ENCODE results near the gene ZNF223.
A peak's percentile ranks its signal among the peaks of the same experiment; 100 is the strongest.

The ZNF223 gene

DNA sequence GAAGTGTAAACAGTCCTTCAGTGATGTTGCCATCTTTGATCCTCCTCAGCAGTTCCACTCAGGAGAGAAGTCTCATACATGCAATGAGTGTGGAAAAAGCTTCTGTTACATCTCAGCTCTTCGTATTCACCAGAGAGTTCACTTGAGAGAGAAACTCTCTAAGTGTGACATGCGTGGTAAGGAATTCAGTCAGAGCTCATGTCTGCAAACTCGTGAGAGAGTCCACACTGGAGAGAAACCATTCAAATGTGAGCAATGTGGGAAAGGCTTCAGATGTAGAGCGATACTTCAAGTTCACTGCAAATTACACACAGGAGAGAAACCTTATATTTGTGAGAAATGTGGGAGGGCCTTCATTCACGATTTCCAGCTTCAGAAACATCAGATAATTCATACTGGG, 41.4 kb upstream of the ZNF223 start:
- TF ChIP-seq, protein P1, sequence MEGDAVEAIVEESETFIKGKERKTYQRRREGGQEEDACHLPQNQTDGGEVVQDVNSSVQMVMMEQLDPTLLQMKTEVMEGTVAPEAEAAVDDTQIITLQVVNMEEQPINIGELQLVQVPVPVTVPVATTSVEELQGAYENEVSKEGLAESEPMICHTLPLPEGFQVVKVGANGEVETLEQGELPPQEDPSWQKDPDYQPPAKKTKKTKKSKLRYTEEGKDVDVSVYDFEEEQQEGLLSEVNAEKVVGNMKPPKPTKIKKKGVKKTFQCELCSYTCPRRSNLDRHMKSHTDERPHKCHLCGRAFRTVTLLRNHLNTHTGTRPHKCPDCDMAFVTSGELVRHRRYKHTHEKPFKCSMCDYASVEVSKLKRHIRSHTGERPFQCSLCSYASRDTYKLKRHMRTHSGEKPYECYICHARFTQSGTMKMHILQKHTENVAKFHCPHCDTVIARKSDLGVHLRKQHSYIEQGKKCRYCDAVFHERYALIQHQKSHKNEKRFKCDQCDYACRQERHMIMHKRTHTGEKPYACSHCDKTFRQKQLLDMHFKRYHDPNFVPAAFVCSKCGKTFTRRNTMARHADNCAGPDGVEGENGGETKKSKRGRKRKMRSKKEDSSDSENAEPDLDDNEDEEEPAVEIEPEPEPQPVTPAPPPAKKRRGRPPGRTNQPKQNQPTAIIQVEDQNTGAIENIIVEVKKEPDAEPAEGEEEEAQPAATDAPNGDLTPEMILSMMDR (IDR thresholded peaks at IDR 0.05; ENCODE audit: extremely low read depth, missing control alignments), result no peak
- no peak for DNase-seq (ENCODE audit: low spot score)

DNA sequence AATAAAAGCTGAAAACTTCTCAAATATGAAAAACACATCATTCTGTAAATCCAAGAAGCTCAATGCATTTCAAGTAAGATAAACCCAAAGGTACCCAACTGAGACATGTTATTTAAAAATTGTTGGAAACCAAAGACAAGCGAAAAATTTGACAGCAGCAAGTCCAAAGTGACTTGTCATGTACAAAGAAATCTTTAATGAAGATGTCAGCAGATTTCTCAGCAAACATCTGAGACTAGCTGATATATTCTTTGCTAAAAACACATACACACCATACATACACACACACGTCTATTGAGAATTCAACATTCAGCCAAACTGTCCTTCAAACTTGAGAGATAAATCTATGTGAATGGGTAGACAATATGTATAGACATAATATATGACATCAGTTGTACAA, 32.3 kb upstream of the ZNF223 start:
- TF ChIP-seq, protein P1 (IDR thresholded peaks at IDR 0.05; ENCODE audit: extremely low read depth, missing control alignments), result no peak
- DNase-seq (ENCODE audit: low spot score), result no peak

DNA sequence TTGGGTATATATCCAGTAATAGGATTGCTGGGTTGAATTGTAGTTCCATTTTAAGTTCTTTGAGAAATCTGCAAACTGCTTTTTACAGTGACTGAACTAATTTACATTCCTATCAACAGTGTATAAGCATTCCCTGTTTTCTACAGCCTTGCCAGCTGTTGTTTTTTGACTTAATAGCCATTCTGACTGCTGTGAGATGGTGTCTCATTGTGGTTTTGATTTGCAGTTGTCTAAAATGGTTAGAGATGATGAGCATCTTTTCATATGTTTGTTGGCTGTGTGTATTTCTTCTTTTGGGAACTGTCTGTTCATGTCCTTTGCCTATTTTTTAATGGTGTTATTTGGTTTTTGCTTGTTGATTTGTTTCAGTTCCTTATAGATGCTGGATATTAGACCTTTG, 30.6 kb upstream of the ZNF223 start:
- TF ChIP-seq, protein P1 (IDR thresholded peaks at IDR 0.05; ENCODE audit: extremely low read depth, missing control alignments), result no peak
- no peak for DNase-seq (ENCODE audit: low spot score)

DNA sequence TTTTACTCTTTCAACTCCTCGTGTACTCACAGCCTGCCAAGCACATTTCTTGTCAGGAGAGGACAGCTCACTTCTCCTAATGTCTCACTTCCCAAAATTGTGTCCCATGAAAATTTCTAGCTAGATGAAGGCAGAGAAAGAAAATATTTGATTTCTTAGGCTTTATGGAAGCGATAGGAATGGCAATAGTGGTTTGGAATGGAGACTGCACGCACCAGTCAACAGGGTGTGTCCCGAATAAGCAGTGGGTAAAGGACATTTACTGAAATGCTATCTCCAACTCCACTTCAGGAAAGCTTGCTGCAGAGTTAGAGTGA, 27.0 kb upstream of the ZNF223 start:
- DNase-seq (ENCODE audit: low spot score), result no peak
- TF ChIP-seq, protein P1 (IDR thresholded peaks at IDR 0.05; ENCODE audit: extremely low read depth, missing control alignments), result no peak

DNA sequence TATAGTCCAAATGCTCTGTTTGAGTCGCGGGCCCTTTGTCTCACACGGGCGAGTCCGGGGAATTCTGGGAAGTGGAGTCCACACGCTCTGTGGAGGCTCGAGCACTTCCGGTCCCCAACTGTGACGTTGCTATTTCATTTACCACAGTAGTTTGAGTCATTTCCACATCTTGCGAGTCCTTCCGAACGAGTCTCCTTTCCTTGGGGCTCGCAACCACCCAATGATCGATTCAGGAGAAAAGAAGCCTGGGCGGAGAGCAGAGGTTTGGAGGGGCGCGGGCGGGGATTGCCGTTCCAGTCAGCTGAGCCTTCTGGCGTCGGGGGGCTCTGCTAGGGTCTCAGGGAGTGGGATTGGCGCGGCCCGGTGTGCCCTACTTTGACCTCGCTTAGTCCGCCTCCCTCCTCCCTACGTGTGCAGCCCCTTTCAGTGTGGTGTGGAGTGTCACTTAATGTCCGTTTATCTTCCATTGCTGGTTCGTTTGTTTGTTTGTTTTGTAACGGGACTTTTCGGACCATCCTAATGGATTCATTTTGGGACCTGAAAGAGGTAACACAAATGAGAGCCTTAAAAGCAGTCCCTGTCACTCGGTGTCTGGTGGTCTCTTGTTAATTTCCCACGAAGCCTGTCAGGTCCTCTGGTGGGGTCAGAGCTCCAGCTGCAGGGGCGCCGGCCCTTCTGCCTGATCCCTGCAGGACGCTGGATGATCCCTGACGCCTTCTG, 26.5 kb upstream of the ZNF223 start, which contains the start of gene ZNF222:
Gene ZNF222, plus strand, starts transcription at position 163 of the 720 bp plus-strand sequence. Its CDS starts 58 bp downstream, at position 221.
- peak; percentile 76 for DNase-seq (ENCODE audit: low spot score)
- TF ChIP-seq, protein P1 (IDR thresholded peaks at IDR 0.05; ENCODE audit: extremely low read depth, missing control alignments), result no peak

DNA sequence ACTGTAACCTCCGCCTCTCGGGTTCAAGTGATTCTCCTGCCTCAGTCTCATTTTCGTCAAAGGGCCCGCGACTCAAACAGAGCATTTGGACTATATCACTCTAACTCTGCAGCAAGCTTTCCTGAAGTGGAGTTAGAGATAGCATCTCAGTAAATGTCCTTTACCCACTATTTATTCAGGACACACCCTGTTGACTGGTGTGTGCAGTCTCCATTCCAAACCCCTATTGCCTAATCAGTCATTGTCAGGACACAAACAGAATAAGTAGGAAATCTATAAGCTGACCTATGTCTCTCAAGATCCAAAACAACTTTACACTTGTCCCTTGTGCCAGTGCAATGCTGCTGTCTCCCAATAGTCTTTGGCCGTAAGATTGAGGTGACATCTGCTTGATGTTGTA, 25.2 kb upstream of the ZNF223 start:
- no peak for DNase-seq (ENCODE audit: low spot score)
- TF ChIP-seq, protein P1 (IDR thresholded peaks at IDR 0.05; ENCODE audit: extremely low read depth, missing control alignments), result no peak

DNA sequence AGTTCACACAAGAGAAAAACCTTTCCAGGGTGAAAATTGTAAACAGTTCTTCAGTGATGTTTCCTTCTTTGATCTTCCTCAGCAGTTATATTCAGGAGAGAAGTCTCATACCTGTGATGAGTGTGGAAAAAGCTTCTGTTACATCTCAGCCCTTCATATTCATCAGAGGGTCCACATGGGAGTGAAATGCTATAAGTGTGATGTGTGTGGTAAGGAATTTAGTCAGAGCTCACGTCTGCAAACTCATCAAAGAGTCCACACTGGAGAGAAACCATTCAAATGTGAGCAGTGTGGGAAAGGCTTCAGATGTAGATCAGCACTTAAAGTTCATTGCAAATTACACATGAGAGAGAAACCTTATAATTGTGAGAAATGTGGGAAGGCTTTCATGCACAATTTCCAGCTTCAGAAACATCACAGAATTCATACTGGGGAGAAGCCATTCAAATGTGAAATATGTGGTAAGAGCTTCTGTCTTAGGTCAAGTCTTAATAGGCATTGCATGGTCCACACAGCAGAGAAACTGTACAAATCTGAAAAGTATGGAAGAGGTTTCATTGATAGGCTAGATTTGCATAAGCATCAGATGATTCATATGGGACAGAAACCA, 19.7 kb upstream of the ZNF223 start:
- no peak for DNase-seq (ENCODE audit: low spot score)
- TF ChIP-seq, protein P1 (IDR thresholded peaks at IDR 0.05; ENCODE audit: extremely low read depth, missing control alignments), result no peak
